IMR-90 (cell line): ENCODE measurements around the gene SH3RF3. TPM values are rescaled to one million over a fixed set of nuclear protein-coding genes. Genes with fewer than 3 reads are reported as not detected.

Experiments used
- ATAC-seq: fragments of 200-7000 bp; cut with Tn5 transposase; 2 replicates; pipeline ENCODE4 v1.9.1; 2020; ENCODE audit warnings: low read depth, mild to moderate bottlenecking, moderate library complexity
- BruUV-seq: library from RNA; stranded (reverse); fragments of 400-500 nt; replicated peaks from 2 replicates; lab custom pipeline; 2021; lab: Mats Ljungman, UMichigan
- CTCF ChIA-PET: fragments of 300-600 bp; formaldehyde crosslinking; extraction: SDS; loops from one replicate; lab custom pipeline; 2021; ENCODE audit warnings: antibody characterized with exemption; lab: Yijun Ruan, JAX
- POLR2A ChIA-PET: fragments of 300-600 bp; sonication (Branson Sonifier 250); formaldehyde crosslinking; loops from one replicate; lab custom pipeline; 2022; ENCODE audit warnings: antibody characterized with exemption; ENCODE audit not compliant: unreplicated experiment; lab: Charles Lee
- DNase-seq: peaks from one replicate; pipeline ENCODE4 v3.0.0; 2013
- H2AFZ ChIP-seq: replicated peaks from 2 replicates; pipeline ENCODE3; 2013; ENCODE audit warnings: low read length, mild to moderate bottlenecking; ENCODE audit not compliant: poor library complexity
- H2AK5ac ChIP-seq: 2 replicates; pipeline ENCODE4 v1.6.1; 2013; ENCODE audit warnings: low read depth, low read length, inconsistent platforms
- H2AK9ac ChIP-seq: replicated peaks from 2 replicates; pipeline ENCODE3; 2013; ENCODE audit warnings: mild to moderate bottlenecking, low read depth, low read length, moderate library complexity; ENCODE audit not compliant: poor library complexity
- H2BK120ac ChIP-seq: 2 replicates; pipeline ENCODE4 v1.6.1; 2013; ENCODE audit warnings: low read depth, low read length, inconsistent platforms
- H2BK15ac ChIP-seq: 3 replicates; pipeline ENCODE4 v1.6.1; 2013; ENCODE audit warnings: low read depth, low read length, inconsistent platforms
- H2BK20ac ChIP-seq: 2 replicates; pipeline ENCODE4 v1.6.1; 2013; ENCODE audit warnings: low read depth, mild to moderate bottlenecking, inconsistent platforms, low read length, moderate library complexity
- H2BK5ac ChIP-seq: 2 replicates; pipeline ENCODE4 v1.6.1; 2013; ENCODE audit warnings: mild to moderate bottlenecking, low read depth, low read length, inconsistent platforms; ENCODE audit not compliant: poor library complexity, severe bottlenecking
- H3K14ac ChIP-seq: replicated peaks from 2 replicates; pipeline ENCODE4 v1.6.1; 2013; ENCODE audit warnings: low read depth, low read length, inconsistent platforms
- H3K18ac ChIP-seq: 2 replicates; pipeline ENCODE4 v1.6.1; 2013; ENCODE audit warnings: low read depth, low read length, control low read depth
- H3K23ac ChIP-seq: 2 replicates; pipeline ENCODE4 v1.6.1; 2013; ENCODE audit warnings: low read depth, low read length, inconsistent platforms
- H3K27ac ChIP-seq: 2 replicates; pipeline ENCODE4 v1.5.1; 2013; ENCODE audit warnings: mild to moderate bottlenecking, control low read depth, low read length; ENCODE audit not compliant: insufficient read depth
- H3K27me3 ChIP-seq: 2 replicates; pipeline ENCODE4 v1.6.1; 2013; ENCODE audit warnings: low read length; ENCODE audit not compliant: control insufficient read depth, insufficient read depth
- H3K36me3 ChIP-seq: 2 replicates; pipeline ENCODE4 v1.6.1; 2013; ENCODE audit warnings: low read length, mixed read lengths; ENCODE audit not compliant: control insufficient read depth, insufficient read depth
- H3K4ac ChIP-seq: 2 replicates; pipeline ENCODE4 v1.6.1; 2013; ENCODE audit warnings: low read depth, low read length, inconsistent platforms
- H3K4me1 ChIP-seq: 2 replicates; pipeline ENCODE4 v1.6.1; 2013; ENCODE audit warnings: low read length, mixed read lengths; ENCODE audit not compliant: control insufficient read depth, insufficient read depth
- H3K4me2 ChIP-seq: 2 replicates; pipeline ENCODE4 v1.6.1; 2013; ENCODE audit warnings: low read depth, mild to moderate bottlenecking, control low read depth, low read length, moderate library complexity
- H3K4me3 ChIP-seq: 2 replicates; pipeline ENCODE4 v1.5.1; 2013; ENCODE audit warnings: low read depth, mild to moderate bottlenecking, control low read depth, low read length, moderate library complexity; ENCODE audit not compliant: insufficient read depth
- H3K56ac ChIP-seq: 2 replicates; pipeline ENCODE4 v1.6.1; 2013; ENCODE audit warnings: low read length, inconsistent platforms; ENCODE audit not compliant: insufficient read depth; ENCODE audit errors: extremely low read depth
- H3K79me1 ChIP-seq, 2 experiments: 2 replicates each; pipeline ENCODE4 v1.6.1; 2013; ENCODE audit warnings: low read length in 2 of 2, inconsistent platforms in 1 of 2, low read depth in 1 of 2
- H3K9ac ChIP-seq: 2 replicates; pipeline ENCODE4 v1.6.1; 2013; ENCODE audit warnings: low read depth, low read length, control low read depth
- H3K9me1 ChIP-seq: 2 replicates; pipeline ENCODE4 v1.6.1; 2013; ENCODE audit warnings: low read length, inconsistent platforms; ENCODE audit not compliant: insufficient read depth
- H3K9me3 ChIP-seq: 2 replicates; pipeline ENCODE4 v1.6.1; 2013; ENCODE audit warnings: low read length; ENCODE audit not compliant: control insufficient read depth, insufficient read depth
- H4K20me1 ChIP-seq: 2 replicates; pipeline ENCODE4 v1.6.1; 2013; ENCODE audit warnings: low read length, inconsistent platforms; ENCODE audit not compliant: insufficient read depth
- H4K5ac ChIP-seq: 2 replicates; pipeline ENCODE4 v1.6.1; 2013; ENCODE audit warnings: mild to moderate bottlenecking, low read depth, low read length, control low read depth
- H4K8ac ChIP-seq, 2 experiments: 2 replicates each; pipeline ENCODE4 v1.6.1; 2013; ENCODE audit warnings: low read depth in 2 of 2, low read length in 2 of 2, control low read depth in 1 of 2, inconsistent platforms in 1 of 2
- H4K91ac ChIP-seq: 2 replicates; pipeline ENCODE4 v1.6.1; 2013; ENCODE audit warnings: low read depth, low read length, inconsistent platforms; ENCODE audit not compliant: insufficient read depth
- CEBPB ChIP-seq: IDR thresholded peaks from 2 replicates; pipeline ENCODE4 v1.6.1; 2012; ENCODE audit warnings: low read depth, low read length, improper control_type of control experiment
- CHD1 ChIP-seq: IDR thresholded peaks from 2 replicates; pipeline ENCODE4 v1.6.1; 2012; ENCODE audit warnings: low read depth, low read length, improper control_type of control experiment
- MAZ ChIP-seq: IDR thresholded peaks from 2 replicates; pipeline ENCODE4 v1.6.1; 2012; ENCODE audit warnings: low read depth, mild to moderate bottlenecking, low read length, improper control_type of control experiment, moderate library complexity, borderline replicate concordance
- NFE2L2 ChIP-seq: fragments of 150-350 bp; IDR thresholded peaks from 2 replicates; pipeline ENCODE4 v1.6.1; 2016; ENCODE audit warnings: low read depth, mild to moderate bottlenecking, low read length
- POLR2A ChIP-seq: IDR thresholded peaks from 2 replicates; pipeline ENCODE4 v1.6.1; 2012; ENCODE audit warnings: mild to moderate bottlenecking, low read depth, low read length
- RAD21 ChIP-seq: IDR thresholded peaks from 2 replicates; pipeline ENCODE4 v1.6.1; 2012; ENCODE audit warnings: low read length, improper control_type of control experiment
- RFX5 ChIP-seq: IDR thresholded peaks from 2 replicates; pipeline ENCODE4 v1.8.0; 2012; ENCODE audit warnings: low read depth, mild to moderate bottlenecking, low read length, moderate library complexity
- SMC3 ChIP-seq: fragments of 150-350 bp; IDR thresholded peaks from 2 replicates; pipeline ENCODE4 v1.6.1; 2016; ENCODE audit warnings: low read depth, mild to moderate bottlenecking, antibody characterized with exemption, low read length, moderate library complexity
- WGBS, 2 experiments: methylation state at CpG; one replicate each; pipeline versions ENCODE4 v1.1.5 to v1.1.7; 2013; ENCODE audit warnings: missing lambda C conversion rate in 2 of 2; ENCODE audit not compliant: insufficient read length in 1 of 2; ENCODE audit errors: extremely low coverage in 2 of 2; 5-methylcytosine and 5-hydroxymethylcytosine counted together
- dilution Hi-C: fragments of 300-500 bp; cut with HindIII; formaldehyde crosslinking; loops from one replicate; pipeline ENCODE4 v1.14.3; 2018; ENCODE audit warnings: low sequenced_read_pairs; ENCODE audit not compliant: unreplicated experiment
- in situ Hi-C: fragments of 300-500 bp; cut with MboI; formaldehyde crosslinking; loops from 3 replicates; pipeline ENCODE4 v1.14.3; 2019; ENCODE audit warnings: low sequenced_read_pairs, inconsistent platforms, mixed read lengths
- intact Hi-C: fragments of 100-400 bp; cut with micrococcal nuclease; formaldehyde crosslinking; loops from 2 replicates; pipeline ENCODE4 v1.10.0; 2022
- polyA plus RNA-seq, 3 experiments: library from polyadenylated mRNA; depleted of rRNA; stranded (reverse); fragments of >200 nt; gene quantifications; 2 replicates each; pipeline ENCODE4 v1.2.3, GENCODE V29; 2012; ENCODE audit warnings: low replicate concordance in 1 of 3
- total RNA-seq: library from RNA; depleted of rRNA; stranded (reverse); fragments of >200 nt; gene quantifications from 2 replicates; pipeline ENCODE4 v1.2.3, GENCODE V29; 2012

Gene SH3RF3
- total and polyA plus RNA-seq, 2 of the 4 experiments (the other 2 are of a cell fraction) = 3.4 to 5.3 TPM

- no peak overlapping the region for H2BK15ac ChIP-seq
- no peak overlapping the region for H4K8ac ChIP-seq
- no peak overlapping the region for H3K56ac ChIP-seq
- no peak overlapping the region for H3K9ac ChIP-seq
- no peak overlapping the region for H3K14ac ChIP-seq
- TF ChIP-seq CEBPB (no peak), RAD21 (no peak), SMC3 (no peak), RFX5 (no peak), CHD1 (no peak), POLR2A (no peak), NFE2L2 (no peak), MAZ (no peak)
- H4K91ac ChIP-seq = no peak overlapping the region
- BruUV-seq = no TSS peak
- H4K20me1 ChIP-seq = no peaks in the 10 kb centered on the region
- 86% methylated on average over 8 of the region's 9 CpGs; no CpG with 5 or more reads in 1 of the 2 experiments for WGBS, 2 experiments
- no peaks in the 10 kb centered on the region for H3K4me1 ChIP-seq
- H3K36me3 ChIP-seq = no peaks in the 10 kb centered on the region
- H3K18ac ChIP-seq = no peak overlapping the region
- H3K23ac ChIP-seq = no peak overlapping the region
- POLR2A ChIA-PET = no interaction called here
- H3K4me2 ChIP-seq = no peak overlapping the region
- H2AFZ ChIP-seq = no peak overlapping the region
- no peak overlapping the region for H2AK5ac ChIP-seq
- dilution Hi-C loops (no loop called here), in situ Hi-C loops (no loop called here), intact Hi-C loops (no loop called here)
- H3K4ac ChIP-seq = no peak overlapping the region
- H2BK120ac ChIP-seq = no peak overlapping the region
- no peak overlapping the region for H3K27ac ChIP-seq
- H3K9me3 ChIP-seq = peaks cover 3% of the 10 kb centered on the region; the same call in 1 of the 2 replicates
- DNase-seq (no peak), ATAC-seq (no peak)
- no peak overlapping the region for H3K4me3 ChIP-seq
- no peak overlapping the region for H4K5ac ChIP-seq
- H2AK9ac ChIP-seq = no peak overlapping the region
- CTCF ChIA-PET = no interaction called here
- H2BK20ac ChIP-seq = no peak overlapping the region
- peaks cover 3% of the 10 kb centered on the region; the same call in 1 of the 2 replicates for H3K9me1 ChIP-seq
- no peak overlapping the region for H2BK5ac ChIP-seq
- peaks cover 33% of the 10 kb centered on the region for H3K27me3 ChIP-seq
- H3K79me1 ChIP-seq = no peaks in the 10 kb centered on the region
Measured at GRCh38 chr2:109118321-109118720, 10.7 kb upstream of the SH3RF3 start.
